ENCODE data around the gene SLC11A2. TPM values are rescaled to one million over a fixed set of nuclear protein-coding genes. Genes with fewer than 3 reads are reported as not detected.

SLC11A2 gene
- total RNA-seq, 1 donor from 2014 or later, result 42.6 TPM

DNA sequence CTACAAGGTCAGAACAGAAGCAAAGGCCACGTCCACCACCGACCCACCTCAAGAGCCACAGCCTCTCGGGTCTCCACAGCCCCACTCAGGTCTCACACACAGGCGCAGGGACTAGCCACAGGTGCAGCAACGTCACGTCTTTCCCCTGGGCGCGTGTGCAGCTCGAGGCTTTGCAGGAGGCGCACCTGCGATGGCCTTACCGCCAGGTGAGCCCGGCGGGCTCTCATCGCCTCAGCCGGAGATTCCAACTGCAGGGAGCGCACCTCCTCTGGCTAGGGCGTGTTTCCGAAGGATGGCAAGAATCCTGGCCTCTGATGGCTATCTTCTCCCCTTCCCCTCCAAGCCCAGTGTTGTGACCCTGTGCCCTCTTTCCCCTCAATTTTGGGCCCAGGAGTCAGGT lies 73.7 kb downstream of the SLC11A2 start, which contains the start of gene HIGD1C:
Gene HIGD1C, plus strand, starts transcription at position 35 of the 400 bp plus-strand sequence. CDS start 1,455 bp downstream, outside the sequence.
- Mint-ChIP-seq H3K27me3 (ENCODE audit: unreplicated experiment) (peaks cover 3% of the 10 kb centered on the region), H3K36me3 (ENCODE audit: unreplicated experiment) (no peaks in the 10 kb centered on the region), H3K4me3 (ENCODE audit: unreplicated experiment) (no peak within 1 kb of the TSS), H3K9me3 (ENCODE audit: unreplicated experiment) (no peaks in the 10 kb centered on the region), H3K4me1 (ENCODE audit: unreplicated experiment) (peaks cover 7% of the 10 kb centered on the region), H3K27ac (ENCODE audit: unreplicated experiment) (no peak within 1 kb of the TSS)
- TF ChIP-seq CTCF (IDR thresholded peaks at IDR 0.05), result no peak
- DNase-seq (ENCODE audit: extremely low spot score, unreplicated experiment), result no peak

DNA sequence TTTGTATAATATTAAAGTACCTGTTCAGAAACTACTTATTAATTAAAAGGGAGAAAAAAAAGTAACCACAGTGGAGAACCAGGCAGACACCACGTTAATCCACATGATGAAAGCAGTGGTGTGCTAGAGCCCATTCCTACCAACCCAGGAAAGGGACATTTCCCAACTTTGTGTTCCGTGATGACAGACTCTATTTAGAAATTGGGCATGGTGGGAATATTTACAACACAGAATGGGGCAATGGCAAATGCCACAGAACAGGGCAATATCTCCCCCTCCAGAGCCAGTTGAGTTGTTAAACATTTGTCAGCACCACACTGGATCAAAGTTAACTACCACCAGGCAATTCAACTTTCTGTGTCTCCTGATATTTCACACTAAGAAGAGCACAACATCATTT lies 75.1 kb downstream of the SLC11A2 start:
- Mint-ChIP-seq H3K9me3 (ENCODE audit: unreplicated experiment) (no peaks in the 10 kb centered on the region), H3K4me1 (ENCODE audit: unreplicated experiment) (peaks cover 7% of the 10 kb centered on the region), H3K36me3 (ENCODE audit: unreplicated experiment) (no peaks in the 10 kb centered on the region), H3K27me3 (ENCODE audit: unreplicated experiment) (peaks cover 3% of the 10 kb centered on the region), H3K4me3 (ENCODE audit: unreplicated experiment) (no peak overlapping the region), H3K27ac (ENCODE audit: unreplicated experiment) (no peak overlapping the region)
- DNase-seq (ENCODE audit: extremely low spot score, unreplicated experiment), result no peak
- no peak for TF ChIP-seq CTCF (IDR thresholded peaks at IDR 0.05)

GRCh38 chr12:50949801-50950302 lies 76.3 kb downstream of the SLC11A2 start:
- no peak for DNase-seq (ENCODE audit: extremely low spot score, unreplicated experiment)
- peaks cover 3% of the 10 kb centered on the region for H3K27me3 Mint-ChIP-seq (ENCODE audit: unreplicated experiment)
- H3K4me3 Mint-ChIP-seq (ENCODE audit: unreplicated experiment), result no peak overlapping the region
- TF ChIP-seq CTCF (IDR thresholded peaks at IDR 0.05), result no peak
- no peaks in the 10 kb centered on the region for H3K9me3 Mint-ChIP-seq (ENCODE audit: unreplicated experiment)
- no peak overlapping the region for H3K27ac Mint-ChIP-seq (ENCODE audit: unreplicated experiment)
- peaks cover 7% of the 10 kb centered on the region for H3K4me1 Mint-ChIP-seq (ENCODE audit: unreplicated experiment)
- no peaks in the 10 kb centered on the region for H3K36me3 Mint-ChIP-seq (ENCODE audit: unreplicated experiment)

DNA sequence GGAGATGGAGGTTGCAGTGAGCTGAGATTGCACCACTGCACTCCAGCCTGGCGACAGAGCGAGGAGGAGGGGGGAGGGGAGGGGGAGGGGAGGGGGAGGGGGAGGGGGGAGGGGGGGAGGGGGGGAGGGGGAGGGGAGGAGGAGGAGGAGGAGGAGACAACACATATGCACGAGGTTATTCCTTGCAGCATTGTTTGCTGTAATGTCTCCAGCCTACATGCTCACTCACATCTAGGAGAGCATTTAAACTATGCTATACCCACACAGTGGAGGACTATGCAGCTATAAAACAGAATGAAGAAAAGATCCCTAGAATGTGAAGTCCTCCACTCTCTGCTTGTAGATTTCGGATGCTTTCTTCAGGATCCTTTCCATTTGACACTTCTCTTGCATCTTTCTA lies 77.4 kb downstream of the SLC11A2 start:
- Mint-ChIP-seq H3K4me3 (ENCODE audit: unreplicated experiment) (no peak overlapping the region), H3K27ac (ENCODE audit: unreplicated experiment) (no peak overlapping the region), H3K36me3 (ENCODE audit: unreplicated experiment) (no peaks in the 10 kb centered on the region), H3K27me3 (ENCODE audit: unreplicated experiment) (peaks cover 3% of the 10 kb centered on the region), H3K9me3 (ENCODE audit: unreplicated experiment) (no peaks in the 10 kb centered on the region), H3K4me1 (ENCODE audit: unreplicated experiment) (peaks cover 7% of the 10 kb centered on the region)
- DNase-seq (ENCODE audit: extremely low spot score, unreplicated experiment), result no peak
- TF ChIP-seq CTCF (IDR thresholded peaks at IDR 0.05), result no peak

GRCh38 chr12:50947933-50948626 lies 78.1 kb downstream of the SLC11A2 start:
- no peak for TF ChIP-seq CTCF (IDR thresholded peaks at IDR 0.05)
- Mint-ChIP-seq H3K36me3 (ENCODE audit: unreplicated experiment) (no peaks in the 10 kb centered on the region), H3K27ac (ENCODE audit: unreplicated experiment) (no peak overlapping the region), H3K9me3 (ENCODE audit: unreplicated experiment) (no peaks in the 10 kb centered on the region), H3K4me1 (ENCODE audit: unreplicated experiment) (peaks cover 7% of the 10 kb centered on the region), H3K4me3 (ENCODE audit: unreplicated experiment) (no peak overlapping the region), H3K27me3 (ENCODE audit: unreplicated experiment) (peaks cover 3% of the 10 kb centered on the region)
- no peak for DNase-seq (ENCODE audit: extremely low spot score, unreplicated experiment)

Data from osteocyte (in vitro differentiated cells).